Psoas muscle (tissue), 8 donors: ENCODE data around the gene DNAH2. TPM values are rescaled to one million over a fixed set of nuclear protein-coding genes. Genes with fewer than 3 reads are reported as not detected.

ENCODE experiments used
- ATAC-seq, 4 donors: fragments of 200-7000 bp; cut with Tn5 transposase; one replicate each; pipeline ENCODE4 v1.9.1; 2020; ENCODE audit warnings: moderate library complexity in 3 of 4, mild to moderate bottlenecking in 2 of 4
- DNase-seq, 2 donors: peaks; one replicate each; pipeline ENCODE4 v3.0.0-alpha.2; 2020
- H3K27ac ChIP-seq: fragments of 200-600 bp; one replicate; pipeline ENCODE4 v1.8.0; 2022
- H3K27me3 ChIP-seq, 3 donors: fragments of 200-600 bp in 1 of 3; one replicate each; pipeline versions ENCODE4 v1.6.1 to v1.8.0; 2013 to 2022; ENCODE audit warnings: low read length in 2 of 3, mild to moderate bottlenecking in 2 of 3, moderate library complexity in 1 of 3; ENCODE audit not compliant: insufficient read depth in 3 of 3
- H3K36me3 ChIP-seq, 2 donors: fragments of 200-600 bp in 1 of 2; one replicate each; pipeline versions ENCODE4 v1.6.1 to v1.8.0; 2013 to 2022; ENCODE audit warnings: low read depth in 1 of 2, mild to moderate bottlenecking in 1 of 2, moderate library complexity in 1 of 2; ENCODE audit not compliant: insufficient read depth in 1 of 2
- H3K4me1 ChIP-seq: fragments of 200-600 bp; one replicate; pipeline ENCODE4 v1.8.0; 2022
- H3K4me3 ChIP-seq: fragments of 200-600 bp; one replicate; pipeline ENCODE4 v1.8.0; 2022; ENCODE audit warnings: mild to moderate bottlenecking
- H3K9me3 ChIP-seq: fragments of 200-600 bp; one replicate; pipeline ENCODE4 v1.8.0; 2022
- CTCF ChIP-seq: fragments of 200-600 bp; IDR thresholded peaks from one replicate; pipeline ENCODE4 v1.8.0; 2022; ENCODE audit warnings: antibody characterized with exemption
- WGBS, 3 donors: extraction: QIAGEN DNeasy Blood & Tissue Kit; methylation state at CpG; one replicate each; pipeline versions ENCODE4 v1.1.6 to v1.1.7; 2013; 5-methylcytosine and 5-hydroxymethylcytosine counted together
- intact Hi-C, 2 donors: fragments of 100-400 bp; cut with DNase I; formaldehyde crosslinking; loops; one replicate each; pipeline versions ENCODE4 v1.11.0 to v1.14.2; 2022
- polyA plus RNA-seq, 3 donors: library from polyadenylated mRNA; stranded (reverse); fragments of 200-250 nt; gene quantifications; one replicate each; pipeline ENCODE4 v1.2.3, GENCODE V29; 2013
- total RNA-seq, 4 donors: library from RNA; stranded (reverse); fragmentation: NEBNext Ultra II Directional in 2 of 4; extraction: Animal tissue kit (Norgen Biotek cat#: 25700) in 2 of 4; gene quantifications; one replicate each; pipeline versions ENCODE4 v1.2.1 to v1.2.4, GENCODE V29; 2021 to 2023
- donor health status: healthy with polysubstance abuse.
- donor health status: DM: no; HTN: no; CAD: no; lungs with moderate emphysema.
- donor health status: Bipolar disorder and iron deficiency.
- donor health status: healthy.
- donor health status: DM: yes; HTN: yes; CAD: no.
- donor health status: DM: no; HTN: no; CAD: no.
- donor health status: DM: no; HTN: no; CAD: no.
- donor health status: DM: yes; HTN: yes; CAD: no.

The DNAH2 gene
- total and polyA plus RNA-seq, 7 donors: 0.01 to 0.10 (median 0.06) TPM

GRCh38 chr17:7688808-7689316 is 28.7 kb upstream of the DNAH2 start:
- H3K27ac ChIP-seq: peak overlapping the region; percentile 67
- peaks cover 29% of the 10 kb centered on the region for H3K4me1 ChIP-seq
- WGBS, 3 donors: 9 to 16% (median 13%) methylated on average over 13 of the region's 13 CpGs
- TF ChIP-seq CTCF: no peak
- peak overlapping the region; percentile 88 for H3K4me3 ChIP-seq
- H3K9me3 ChIP-seq: no peaks in the 10 kb centered on the region
- H3K27me3 ChIP-seq: no peaks in the 10 kb centered on the region
- intact Hi-C loops: loop anchor here in 1 of 2 donors (5.0 to 10.0 kb wide), 2 partner anchors 107 to 254 kb away; partner anchors contain the start of genes FGF11, MPDU1 and TMEM102
- DNase-seq (no peak), ATAC-seq (no peak)
- H3K36me3 ChIP-seq: peaks cover 0 to 26% of the 10 kb centered on the region in 2 donors

- TF ChIP-seq CTCF: no peak
- H3K27me3 ChIP-seq: no peaks in the 10 kb centered on the region
- 94% methylated on average over 10 of the region's 10 CpGs for WGBS, 3 donors
Measured at GRCh38 chr17:7695586-7695985, 22.0 kb upstream of the DNAH2 start.

GRCh38 chr17:7697828-7698588 is 19.5 kb upstream of the DNAH2 start:
- Histone ChIP-seq H3K36me3 (peaks cover 7 to 46% of the 10 kb centered on the region in 2 donors), H3K9me3 (no peaks in the 10 kb centered on the region), H3K4me3 (no peak overlapping the region), H3K27me3 (peaks cover 0 to 8% (median under 1%) of the 10 kb centered on the region in 3 donors), H3K4me1 (no peaks in the 10 kb centered on the region), H3K27ac (no peak overlapping the region)
- ATAC-seq (no peak), DNase-seq (no peak)
- intact Hi-C loops: no loop called here
- no peak for TF ChIP-seq CTCF
- 95 to 99% (median 99%) methylated on average over 4 of the region's 4 CpGs for WGBS, 3 donors

More at GRCh38 chr17:7695586-7695985, 22.0 kb upstream of the DNAH2 start:
- H3K4me3 ChIP-seq: no peak overlapping the region
- ATAC-seq (no peak), DNase-seq (no peak)
- no peak overlapping the region for H3K27ac ChIP-seq
- no peaks in the 10 kb centered on the region for H3K4me1 ChIP-seq
- intact Hi-C loops: no loop called here
- no peaks in the 10 kb centered on the region for H3K9me3 ChIP-seq
- H3K36me3 ChIP-seq: peaks cover 0 to 32% of the 10 kb centered on the region in 2 donors

- WGBS, 3 donors: 92 to 95% (median 93%) methylated on average over 7 of the region's 7 CpGs
- peaks cover 0 to 27% (median 13%) of the 10 kb centered on the region in 3 donors for H3K27me3 ChIP-seq
- ATAC-seq: no peak
Measured at GRCh38 chr17:7700510-7700909, 17.0 kb upstream of the DNAH2 start.

More at GRCh38 chr17:7700510-7700909, 17.0 kb upstream of the DNAH2 start:
- no peak for TF ChIP-seq CTCF
- no peaks in the 10 kb centered on the region for H3K9me3 ChIP-seq
- DNase-seq: no peak
- H3K4me1 ChIP-seq: peaks cover 7% of the 10 kb centered on the region
- no peak overlapping the region for H3K27ac ChIP-seq
- peaks cover 7 to 29% of the 10 kb centered on the region in 2 donors for H3K36me3 ChIP-seq
- intact Hi-C loops: no loop called here
- no peak overlapping the region for H3K4me3 ChIP-seq
